ENCODE measurements around the gene MAGEB2.

MAGEB2 gene

DNA sequence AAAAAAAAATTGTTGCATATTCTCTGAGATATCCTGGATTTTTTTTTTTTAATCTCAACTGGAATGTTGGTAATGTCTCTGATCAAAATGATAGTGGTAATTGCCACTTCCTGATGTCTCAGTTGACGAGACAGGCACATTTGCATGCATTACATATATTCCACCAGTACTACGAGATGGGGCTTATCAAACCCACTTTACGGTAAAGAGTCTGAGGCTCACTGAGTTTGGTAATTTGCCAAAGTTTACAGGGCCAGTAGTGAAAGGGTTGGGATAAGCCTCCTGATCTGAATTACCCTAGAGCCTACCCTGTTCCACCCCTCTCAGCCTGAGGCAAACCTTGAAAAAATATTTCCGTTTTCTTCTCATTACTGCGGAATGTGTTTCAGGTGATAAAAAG lies 5.3 kb downstream of the MAGEB2 start:
- H3K27ac ChIP-seq (ENCODE audit: low read depth, low read length, poor library complexity, severe bottlenecking), result no peak overlapping the region
- H3K79me2 ChIP-seq (ENCODE audit: insufficient read depth, low read length), result no peaks in the 10 kb centered on the region
- TF ChIP-seq EZH2 (IDR thresholded peaks at IDR 0.05; ENCODE audit: borderline replicate concordance, low read length), result no peak
- TF ChIP-seq, protein P1, sequence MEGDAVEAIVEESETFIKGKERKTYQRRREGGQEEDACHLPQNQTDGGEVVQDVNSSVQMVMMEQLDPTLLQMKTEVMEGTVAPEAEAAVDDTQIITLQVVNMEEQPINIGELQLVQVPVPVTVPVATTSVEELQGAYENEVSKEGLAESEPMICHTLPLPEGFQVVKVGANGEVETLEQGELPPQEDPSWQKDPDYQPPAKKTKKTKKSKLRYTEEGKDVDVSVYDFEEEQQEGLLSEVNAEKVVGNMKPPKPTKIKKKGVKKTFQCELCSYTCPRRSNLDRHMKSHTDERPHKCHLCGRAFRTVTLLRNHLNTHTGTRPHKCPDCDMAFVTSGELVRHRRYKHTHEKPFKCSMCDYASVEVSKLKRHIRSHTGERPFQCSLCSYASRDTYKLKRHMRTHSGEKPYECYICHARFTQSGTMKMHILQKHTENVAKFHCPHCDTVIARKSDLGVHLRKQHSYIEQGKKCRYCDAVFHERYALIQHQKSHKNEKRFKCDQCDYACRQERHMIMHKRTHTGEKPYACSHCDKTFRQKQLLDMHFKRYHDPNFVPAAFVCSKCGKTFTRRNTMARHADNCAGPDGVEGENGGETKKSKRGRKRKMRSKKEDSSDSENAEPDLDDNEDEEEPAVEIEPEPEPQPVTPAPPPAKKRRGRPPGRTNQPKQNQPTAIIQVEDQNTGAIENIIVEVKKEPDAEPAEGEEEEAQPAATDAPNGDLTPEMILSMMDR (IDR thresholded peaks at IDR 0.05; ENCODE audit: low read length), result no peak
- H3K27me3 ChIP-seq (ENCODE audit: insufficient read depth, low read length), result no peaks in the 10 kb centered on the region
- H3K36me3 ChIP-seq (ENCODE audit: insufficient read depth, low read length), result no peaks in the 10 kb centered on the region
- no peaks in the 10 kb centered on the region for H3F3A ChIP-seq (ENCODE audit: insufficient read depth, low read length)
- no peaks in the 10 kb centered on the region for H3K4me1 ChIP-seq (ENCODE audit: insufficient read depth, low read length, severe bottlenecking)
- no peaks in the 10 kb centered on the region for H4K20me1 ChIP-seq (ENCODE audit: insufficient read depth, low read length)
- no peak overlapping the region for H3K4me3 ChIP-seq (ENCODE audit: low read depth, low read length, poor library complexity, severe bottlenecking)
- no peak overlapping the region for H2AFZ ChIP-seq (ENCODE audit: low read length)
- H3K4me2 ChIP-seq (ENCODE audit: low read length), result no peak overlapping the region
- H3K9me2 ChIP-seq (ENCODE audit: low read depth, low read length), result no peaks in the 10 kb centered on the region
- no peaks in the 10 kb centered on the region for H3K9me3 ChIP-seq (ENCODE audit: low read length)
- no peak overlapping the region for H3K9ac ChIP-seq (ENCODE audit: low read length)

DNA sequence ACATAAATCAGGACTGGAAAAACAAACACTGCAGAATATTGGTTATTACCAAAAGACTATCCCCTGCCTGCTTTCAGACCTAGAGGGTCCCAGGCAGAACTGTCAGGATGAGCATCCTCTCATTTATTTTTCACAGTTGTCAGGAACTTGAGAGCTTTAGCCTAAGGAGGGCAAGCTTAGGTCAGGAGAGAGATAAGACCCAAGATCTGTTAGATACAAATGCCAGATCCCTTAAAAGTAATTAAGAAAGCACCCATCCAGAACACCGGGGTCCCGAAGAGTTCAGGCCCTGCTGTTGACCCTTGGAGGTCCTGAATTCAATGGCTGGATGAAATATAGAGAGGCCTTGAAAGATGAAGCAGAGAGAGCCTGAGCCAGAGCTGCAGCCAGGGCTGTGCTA lies 9.2 kb downstream of the MAGEB2 start:
- Histone ChIP-seq H3K4me3 (ENCODE audit: low read depth, low read length, poor library complexity, severe bottlenecking) (no peak overlapping the region), H3F3A (ENCODE audit: insufficient read depth, low read length) (no peaks in the 10 kb centered on the region), H4K20me1 (ENCODE audit: insufficient read depth, low read length) (no peaks in the 10 kb centered on the region), H3K9me2 (ENCODE audit: low read depth, low read length) (no peaks in the 10 kb centered on the region), H3K79me2 (ENCODE audit: insufficient read depth, low read length) (no peaks in the 10 kb centered on the region), H3K4me2 (ENCODE audit: low read length) (no peak overlapping the region), H3K27me3 (ENCODE audit: insufficient read depth, low read length) (no peaks in the 10 kb centered on the region), H3K9ac (ENCODE audit: low read length) (no peak overlapping the region), H3K36me3 (ENCODE audit: insufficient read depth, low read length) (no peaks in the 10 kb centered on the region), H3K4me1 (ENCODE audit: insufficient read depth, low read length, severe bottlenecking) (no peaks in the 10 kb centered on the region), H3K27ac (ENCODE audit: low read depth, low read length, poor library complexity, severe bottlenecking) (no peak overlapping the region), H3K9me3 (ENCODE audit: low read length) (no peaks in the 10 kb centered on the region), H2AFZ (ENCODE audit: low read length) (no peak overlapping the region)
- TF ChIP-seq, protein P1 (IDR thresholded peaks at IDR 0.05; ENCODE audit: low read length), result no peak
- TF ChIP-seq EZH2 (IDR thresholded peaks at IDR 0.05; ENCODE audit: borderline replicate concordance, low read length), result no peak

DNA sequence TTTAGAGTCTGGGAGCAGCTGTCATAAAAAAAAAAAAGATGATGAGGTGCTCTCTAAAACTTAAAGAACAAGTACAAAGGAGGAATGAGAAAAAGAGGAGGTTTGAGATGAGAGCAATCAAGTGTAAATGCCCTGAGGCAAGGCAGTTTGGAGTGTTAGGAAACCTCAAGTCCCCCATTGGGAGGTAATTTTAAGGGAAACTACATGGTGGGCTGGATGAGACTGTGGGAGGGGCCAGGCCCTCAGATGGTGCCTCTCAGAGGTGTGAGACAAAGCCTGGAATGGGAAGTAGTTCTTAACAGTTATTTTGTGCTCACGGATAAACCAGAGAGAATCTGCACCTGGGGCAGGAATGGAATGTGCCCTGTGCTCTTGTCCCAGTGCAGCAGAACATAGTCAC lies 13.2 kb downstream of the MAGEB2 start:
- H3K27me3 ChIP-seq (ENCODE audit: insufficient read depth, low read length), result no peaks in the 10 kb centered on the region
- H2AFZ ChIP-seq (ENCODE audit: low read length), result no peak overlapping the region
- H3K4me2 ChIP-seq (ENCODE audit: low read length), result no peak overlapping the region
- no peaks in the 10 kb centered on the region for H3K4me1 ChIP-seq (ENCODE audit: insufficient read depth, low read length, severe bottlenecking)
- no peaks in the 10 kb centered on the region for H3F3A ChIP-seq (ENCODE audit: insufficient read depth, low read length)
- H3K27ac ChIP-seq (ENCODE audit: low read depth, low read length, poor library complexity, severe bottlenecking), result no peak overlapping the region
- no peaks in the 10 kb centered on the region for H4K20me1 ChIP-seq (ENCODE audit: insufficient read depth, low read length)
- no peaks in the 10 kb centered on the region for H3K9me2 ChIP-seq (ENCODE audit: low read depth, low read length)
- no peak overlapping the region for H3K9ac ChIP-seq (ENCODE audit: low read length)
- no peak overlapping the region for H3K4me3 ChIP-seq (ENCODE audit: low read depth, low read length, poor library complexity, severe bottlenecking)
- no peak for TF ChIP-seq EZH2 (IDR thresholded peaks at IDR 0.05; ENCODE audit: borderline replicate concordance, low read length)
- TF ChIP-seq, protein P1 (IDR thresholded peaks at IDR 0.05; ENCODE audit: low read length), result no peak
- no peaks in the 10 kb centered on the region for H3K79me2 ChIP-seq (ENCODE audit: insufficient read depth, low read length)
- no peaks in the 10 kb centered on the region for H3K9me3 ChIP-seq (ENCODE audit: low read length)
- H3K36me3 ChIP-seq (ENCODE audit: insufficient read depth, low read length), result no peaks in the 10 kb centered on the region
